Endothelial cell of umbilical vein (primary cell): ENCODE measurements around the gene IQCH.

ENCODE experiments used
- CTCF ChIP-seq, 2 donors: IDR thresholded peaks; 1 replicate in 1 of 2; 2 replicates in 1 of 2; pipeline ENCODE4 v1.5.1; 2011; ENCODE audit warnings: low read length in 2 of 2, mild to moderate bottlenecking in 2 of 2, moderate library complexity in 2 of 2, control low read depth in 1 of 2, inconsistent platforms in 1 of 2, low read depth in 1 of 2; ENCODE audit not compliant: insufficient read depth in 1 of 2; ENCODE audit errors: extremely low read depth in 1 of 2
- POLR2A ChIP-seq: IDR thresholded peaks from 2 replicates; pipeline ENCODE4 v1.6.1; 2012; ENCODE audit warnings: low read depth, mild to moderate bottlenecking, control low read depth, low read length
- POLR2AphosphoS5 ChIP-seq: IDR thresholded peaks from 2 replicates; pipeline ENCODE4 v1.6.1; 2012; ENCODE audit warnings: low read depth, mild to moderate bottlenecking, control low read depth, low read length, moderate library complexity; ENCODE audit not compliant: insufficient read depth

DNA sequence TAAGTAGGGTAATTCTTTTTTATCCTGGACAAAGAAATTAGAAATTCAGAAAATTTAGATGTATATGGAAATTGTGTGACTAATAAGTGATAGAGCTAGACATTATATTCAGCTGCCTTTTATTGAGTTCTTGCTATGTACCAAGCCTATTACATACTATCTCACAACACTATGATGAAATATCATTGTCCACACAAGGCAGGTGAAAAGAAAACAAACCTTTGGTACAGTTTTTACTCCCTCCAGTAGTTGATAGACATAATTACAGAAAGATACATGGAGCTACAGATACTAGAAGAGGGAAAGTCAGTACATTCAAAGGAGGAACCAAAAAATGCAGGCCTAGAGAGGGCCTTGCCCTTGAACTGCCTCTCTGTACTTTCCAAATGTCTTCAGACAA is 4.8 kb downstream of the IQCH start:
- TF ChIP-seq CTCF (IDR thresholded peaks at IDR 0.05; ENCODE audit: extremely low read depth in 1 of 2, insufficient read depth in 1 of 2, low read depth in 1 of 2, low read length in 2 of 2) (no peak), POLR2A (no peak), POLR2AphosphoS5 (no peak)
